ENCODE data around the gene CARMIL1.

- no peak for TF ChIP-seq CTCF (IDR thresholded peaks at IDR 0.05)
- TF ChIP-seq POLR2A (IDR thresholded peaks at IDR 0.05): no peak
Measured at GRCh38 chr6:25652007-25652515, 372.9 kb downstream of the CARMIL1 start, which contains the start of gene SCGN.
